Activated T-helper 9 cell treated with anti-CD3 and anti-CD28 coated beads, Interleukin-2, amount 50 U/mL, for 16 hours (primary cell): ENCODE results near the gene ZYX.
"Not testable (repeated sequence)": the region's sequence is repeated elsewhere in the genome, so short reads cannot be mapped to it uniquely, and the experiment has no call there.

ENCODE experiments used
- DNase-seq: peaks from one replicate; pipeline ENCODE4 v3.0.0-alpha.2; 2020; ENCODE audit warnings: low read depth

Gene ZYX

GRCh38 chr7:143397710-143398530, 16.8 kb downstream of the ZYX start:
- no peak for DNase-seq

DNA sequence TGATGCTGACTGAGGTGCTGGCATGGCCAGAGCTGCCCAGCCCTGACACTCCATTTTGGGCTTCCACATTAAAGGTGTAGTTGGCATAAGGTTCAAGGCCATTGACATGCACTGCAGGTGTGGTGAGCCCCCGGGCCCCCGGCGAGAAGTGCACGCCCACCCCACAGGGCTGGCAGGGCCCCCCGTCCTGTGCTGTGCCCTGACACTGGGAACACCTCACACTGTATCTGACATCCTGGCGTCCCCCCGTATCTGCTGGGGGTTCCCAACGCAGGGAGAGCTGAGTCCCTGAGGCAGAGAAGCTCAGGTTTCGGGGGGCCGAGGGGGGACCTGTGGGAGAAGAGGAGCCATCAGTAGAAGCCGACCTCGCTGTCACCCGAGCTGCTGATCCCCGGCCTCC, 17.5 kb downstream of the ZYX start:
- no peak for DNase-seq

GRCh38 chr7:143399151-143399550, 18.0 kb downstream of the ZYX start:
- no peak for DNase-seq

DNA sequence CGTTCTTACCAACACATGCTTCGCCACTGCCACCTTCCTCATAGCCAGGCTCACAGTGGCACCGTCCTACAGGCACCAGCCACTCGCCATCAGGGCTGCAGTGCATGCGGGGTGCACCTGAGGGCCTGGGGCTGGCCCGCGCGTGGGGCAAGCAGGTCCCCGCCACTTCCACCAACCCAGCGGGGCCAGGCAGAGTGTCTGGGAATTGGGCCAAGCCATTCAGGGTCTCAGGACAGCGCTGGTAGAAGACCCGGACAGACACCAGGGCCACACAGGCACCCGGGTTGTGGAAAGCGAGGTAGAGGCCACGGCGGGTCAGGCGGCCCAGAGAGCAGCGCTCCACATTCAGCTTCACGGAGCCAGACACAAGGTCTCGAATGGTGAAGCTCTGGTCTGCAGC, 18.5 kb downstream of the ZYX start:
- DNase-seq: no peak

GRCh38 chr7:143401265-143401664, 20.1 kb downstream of the ZYX start:
- no peak for DNase-seq

DNA sequence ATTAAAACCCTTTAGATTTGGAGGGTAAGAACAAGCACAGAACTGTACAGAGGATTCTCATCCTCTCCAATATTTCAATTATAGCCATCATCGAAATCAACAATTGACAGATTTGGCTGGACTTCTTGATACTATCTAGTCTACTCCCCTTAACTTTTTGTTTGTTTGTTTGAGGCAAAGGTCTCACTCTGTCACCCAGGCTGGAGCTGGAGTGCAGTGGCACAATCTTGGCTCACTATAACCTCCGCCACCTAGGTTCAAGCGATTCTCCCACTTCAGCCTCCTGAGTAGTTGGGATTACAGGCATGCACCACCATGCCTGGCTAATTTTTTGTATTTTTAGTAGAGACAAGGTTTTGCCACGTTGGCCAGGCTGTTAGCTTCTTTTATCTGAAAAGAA, 21.1 kb downstream of the ZYX start:
- DNase-seq: not testable (repeated sequence)

DNA sequence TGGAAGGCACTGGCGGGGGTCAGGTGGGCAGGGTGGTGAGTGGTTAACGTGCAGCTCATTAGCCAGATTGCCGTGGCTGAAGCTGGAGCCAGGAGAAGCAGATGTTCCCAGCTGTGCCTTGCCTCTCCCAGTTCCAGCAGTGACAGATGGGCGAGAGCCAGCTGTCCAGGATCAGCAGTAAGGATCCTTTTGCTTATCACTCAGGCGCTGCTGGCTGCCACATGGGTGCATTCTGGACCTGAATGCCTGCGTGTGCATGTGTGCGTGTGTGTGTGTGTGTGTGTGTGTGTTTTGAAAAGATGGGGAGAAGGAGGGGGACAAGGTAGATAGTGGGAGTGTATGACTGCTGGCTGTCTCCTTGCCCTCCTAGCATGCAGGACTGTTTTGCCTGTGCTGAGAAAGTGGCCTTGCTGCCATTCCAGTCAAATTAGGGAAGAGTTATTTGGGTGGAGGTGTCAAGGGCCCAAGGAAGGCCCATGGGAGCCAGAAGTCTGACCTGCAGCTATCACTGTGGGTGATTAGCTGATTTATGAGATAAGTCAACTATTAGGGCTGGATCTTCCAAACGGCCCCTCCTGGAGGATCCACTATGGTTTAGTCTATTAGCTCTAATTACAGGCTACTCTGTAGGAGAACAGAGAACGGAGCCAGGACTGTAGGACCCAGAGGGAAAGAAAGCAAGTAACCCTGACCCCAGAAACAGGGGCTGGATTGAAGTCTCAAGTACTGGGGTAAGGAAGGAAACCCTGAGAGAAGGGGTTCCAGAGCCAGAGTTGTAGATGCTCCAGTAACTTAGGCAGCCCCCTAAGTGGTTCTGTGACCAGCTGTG, 24.2 kb downstream of the ZYX start:
- no peak for DNase-seq

DNA sequence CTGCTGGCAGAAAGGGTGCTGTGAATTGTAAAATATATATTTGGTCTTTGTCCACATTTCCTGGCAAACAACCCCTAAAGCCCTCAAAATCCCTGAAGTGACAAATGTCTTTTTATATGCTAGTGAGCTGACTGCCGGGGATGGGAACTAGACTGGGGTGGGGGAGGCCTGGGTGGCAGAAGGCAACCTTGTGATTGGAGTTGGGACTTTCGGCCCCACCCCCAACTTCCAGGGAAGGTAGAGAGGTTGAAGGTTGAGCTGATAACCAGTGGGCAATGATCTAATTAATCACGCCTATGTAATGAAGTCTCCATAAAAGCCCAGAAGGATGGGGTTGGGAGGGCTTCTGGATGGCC, 24.8 kb downstream of the ZYX start:
- DNase-seq: no peak

- no peak for DNase-seq
Measured at GRCh38 chr7:143407287-143408251, 26.4 kb downstream of the ZYX start.

DNA sequence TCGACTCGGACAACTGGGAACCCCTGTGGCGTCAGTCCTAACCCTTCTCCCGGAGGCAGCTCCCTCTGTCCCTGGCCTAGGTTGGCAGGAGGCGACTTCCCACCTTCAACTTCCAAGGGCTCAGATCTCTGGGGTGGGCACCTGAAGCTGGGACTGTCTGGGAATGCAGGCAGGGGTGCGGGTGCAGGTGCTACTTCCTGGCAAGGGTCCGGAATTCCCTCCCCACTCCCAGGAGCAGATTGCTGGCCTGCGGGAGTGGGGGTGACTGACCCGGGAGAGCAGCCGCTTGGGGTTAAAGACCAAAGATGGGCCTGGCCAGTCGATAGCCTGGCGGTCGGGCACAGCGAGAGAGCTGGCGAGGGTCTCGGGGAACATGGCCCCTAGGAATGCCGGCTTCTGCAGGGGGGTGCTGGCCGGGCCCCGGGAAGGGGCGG, 27.1 kb downstream of the ZYX start:
- DNase-seq: no peak

- no peak for DNase-seq
Measured at GRCh38 chr7:143408686-143409561, 27.8 kb downstream of the ZYX start, which contains the start of gene EPHA1. Gene EPHA1 (minus strand): TSS chr7:143408856. CDS start chr7:143408805, 51 bp downstream.

DNA sequence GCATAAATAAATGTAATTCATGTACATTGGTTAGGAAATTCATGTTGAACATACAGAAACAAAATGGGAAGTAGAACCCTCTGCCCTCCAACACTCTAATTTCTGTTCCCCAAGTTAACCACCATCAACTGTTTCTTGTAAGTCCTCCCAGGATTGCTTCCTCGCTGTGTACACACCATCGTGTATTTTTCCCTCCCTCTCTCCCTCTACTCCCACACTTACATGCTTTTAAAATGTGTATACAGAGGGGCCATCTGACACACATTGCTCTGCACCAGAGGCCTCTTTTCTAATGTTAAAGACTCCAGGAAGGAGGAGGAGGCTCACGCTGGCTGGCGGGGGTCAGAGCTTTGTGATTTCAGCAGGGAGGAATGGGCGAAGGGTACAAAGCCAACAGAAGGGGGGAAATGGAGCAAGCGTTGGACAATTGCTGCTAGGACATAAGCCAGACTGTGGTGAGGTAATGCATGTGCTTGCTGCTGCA, 29.4 kb downstream of the ZYX start:
- DNase-seq: no peak

GRCh38 chr7:143411976-143412708, 31.0 kb downstream of the ZYX start:
- no peak for DNase-seq

DNA sequence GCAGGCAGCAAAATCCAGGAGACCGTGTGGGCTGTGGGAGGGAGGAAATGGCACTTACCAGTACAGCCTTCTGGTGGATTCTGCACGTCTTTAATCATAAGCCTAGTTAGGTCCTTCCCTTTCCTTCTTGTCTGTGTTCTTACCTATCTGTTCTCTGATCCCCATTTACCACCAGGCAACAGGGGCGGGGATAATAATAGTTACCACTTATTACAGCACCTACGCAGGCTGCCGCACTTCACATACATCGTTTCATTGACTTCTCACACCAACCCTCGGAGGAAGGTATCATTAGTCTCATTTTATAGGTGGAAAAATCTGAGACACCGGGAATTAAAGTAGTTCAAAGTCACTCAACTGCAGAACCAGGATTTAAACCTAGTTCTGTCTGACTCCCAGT, 32.0 kb downstream of the ZYX start:
- DNase-seq: no peak

DNA sequence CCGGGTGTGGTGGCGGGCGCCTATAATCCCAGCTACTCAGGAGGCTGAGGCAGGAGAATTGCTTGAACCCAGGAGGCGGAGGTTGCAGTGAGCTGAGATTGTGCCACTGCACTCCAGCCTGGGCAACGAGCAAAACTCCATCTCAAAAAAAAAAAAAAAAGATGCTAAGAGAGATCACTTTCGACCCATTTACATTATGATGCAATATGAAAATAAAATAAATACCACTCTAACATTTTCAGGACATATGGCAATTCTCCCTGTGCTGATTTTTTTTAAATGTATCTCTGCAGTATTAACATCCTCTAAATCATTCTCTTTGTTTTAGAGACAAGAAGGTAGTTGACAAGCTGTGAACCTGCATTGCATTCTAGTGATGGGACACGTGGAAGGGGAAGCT, 34.1 kb downstream of the ZYX start:
- not testable (repeated sequence) for DNase-seq

- no peak for DNase-seq
Measured at GRCh38 chr7:143415742-143416397, 34.7 kb downstream of the ZYX start.

DNA sequence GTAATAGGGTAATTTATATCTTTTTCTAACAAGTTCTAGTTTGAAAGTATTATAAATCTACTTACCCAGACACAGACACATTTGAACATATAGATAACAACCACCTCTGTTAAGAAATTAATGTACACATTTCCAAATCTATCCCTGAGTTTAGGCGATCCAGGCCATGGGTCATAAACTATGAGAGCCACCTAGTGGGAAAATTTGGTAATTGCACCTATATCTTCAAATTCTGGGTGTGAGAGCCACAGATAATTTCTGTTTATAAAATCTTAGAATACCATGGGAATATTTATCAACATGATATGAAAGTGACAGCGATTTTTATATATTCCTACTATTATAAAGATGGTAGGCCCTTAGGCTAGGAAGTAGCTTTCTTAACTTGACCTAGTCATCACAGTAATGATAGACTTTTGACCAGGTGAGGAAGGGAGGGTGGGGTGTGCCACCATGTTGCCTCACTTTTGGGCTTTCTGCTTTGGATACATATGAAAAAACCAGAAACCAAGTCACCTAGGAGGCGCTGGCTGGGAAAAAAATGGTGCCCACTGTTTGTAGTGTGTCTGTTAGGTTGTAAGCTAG, 35.5 kb downstream of the ZYX start:
- no peak for DNase-seq

- DNase-seq: no peak
Measured at GRCh38 chr7:143417734-143418383, 36.7 kb downstream of the ZYX start.
